Tibial nerve (tissue), 4 donors: ENCODE data around the gene SMARCA4.

Source experiments
- EP300 ChIP-seq, 2 donors: sonication (generic); formaldehyde crosslinking; IDR thresholded peaks; one replicate each; pipeline ENCODE4 v1.6.1; 2017; ENCODE audit warnings: antibody characterized with exemption in 2 of 2, mild to moderate bottlenecking in 1 of 2
- POLR2A ChIP-seq, 2 donors: fragments of 450-650 bp; IDR thresholded peaks; one replicate each; pipeline ENCODE4 v1.6.1; 2017; ENCODE audit warnings: antibody characterized with exemption in 2 of 2, mild to moderate bottlenecking in 2 of 2, moderate library complexity in 2 of 2
- TF ChIP-seq, protein P1 (sequence below), 5 experiments: fragments of 200-600 bp in 3 of 5; fragments of 450-650 bp in 2 of 5; sonication (generic) in 3 of 5; IDR thresholded peaks; one replicate each; pipeline ENCODE4 v1.5.1; 2016 to 2019; ENCODE audit warnings: antibody characterized with exemption in 5 of 5, mild to moderate bottlenecking in 3 of 5, moderate library complexity in 2 of 5

DNA sequence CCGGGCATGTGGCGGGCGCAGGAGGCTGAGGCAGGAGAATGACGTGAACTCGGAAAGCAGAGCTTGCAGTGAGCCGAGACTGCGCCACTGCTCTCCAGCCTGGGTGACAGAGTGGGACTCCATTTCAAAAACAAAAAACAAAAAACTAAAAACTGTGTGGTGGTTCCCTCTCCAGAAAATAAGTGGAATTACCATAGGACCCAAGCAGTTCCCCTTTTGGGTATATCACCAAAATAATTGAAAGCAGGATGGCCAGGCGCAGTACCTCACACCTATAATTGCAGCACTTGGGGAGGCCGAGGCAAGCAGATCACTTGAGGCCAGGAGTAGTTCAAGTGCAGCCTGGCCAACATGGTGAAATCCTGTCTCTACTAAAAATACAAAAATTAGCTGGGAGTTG is 112.7 kb downstream of the SMARCA4 start:
- TF ChIP-seq, protein P1, sequence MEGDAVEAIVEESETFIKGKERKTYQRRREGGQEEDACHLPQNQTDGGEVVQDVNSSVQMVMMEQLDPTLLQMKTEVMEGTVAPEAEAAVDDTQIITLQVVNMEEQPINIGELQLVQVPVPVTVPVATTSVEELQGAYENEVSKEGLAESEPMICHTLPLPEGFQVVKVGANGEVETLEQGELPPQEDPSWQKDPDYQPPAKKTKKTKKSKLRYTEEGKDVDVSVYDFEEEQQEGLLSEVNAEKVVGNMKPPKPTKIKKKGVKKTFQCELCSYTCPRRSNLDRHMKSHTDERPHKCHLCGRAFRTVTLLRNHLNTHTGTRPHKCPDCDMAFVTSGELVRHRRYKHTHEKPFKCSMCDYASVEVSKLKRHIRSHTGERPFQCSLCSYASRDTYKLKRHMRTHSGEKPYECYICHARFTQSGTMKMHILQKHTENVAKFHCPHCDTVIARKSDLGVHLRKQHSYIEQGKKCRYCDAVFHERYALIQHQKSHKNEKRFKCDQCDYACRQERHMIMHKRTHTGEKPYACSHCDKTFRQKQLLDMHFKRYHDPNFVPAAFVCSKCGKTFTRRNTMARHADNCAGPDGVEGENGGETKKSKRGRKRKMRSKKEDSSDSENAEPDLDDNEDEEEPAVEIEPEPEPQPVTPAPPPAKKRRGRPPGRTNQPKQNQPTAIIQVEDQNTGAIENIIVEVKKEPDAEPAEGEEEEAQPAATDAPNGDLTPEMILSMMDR (IDR thresholded peaks at IDR 0.05), result no peak
- TF ChIP-seq POLR2A (IDR thresholded peaks at IDR 0.05) (no peak), EP300 (IDR thresholded peaks at IDR 0.05) (no peak)
